ENCODE results near the gene TLK2.
"Not testable (repeated sequence)": the region's sequence is repeated elsewhere in the genome, so short reads cannot be mapped to it uniquely, and the experiment has no call there.

DNA sequence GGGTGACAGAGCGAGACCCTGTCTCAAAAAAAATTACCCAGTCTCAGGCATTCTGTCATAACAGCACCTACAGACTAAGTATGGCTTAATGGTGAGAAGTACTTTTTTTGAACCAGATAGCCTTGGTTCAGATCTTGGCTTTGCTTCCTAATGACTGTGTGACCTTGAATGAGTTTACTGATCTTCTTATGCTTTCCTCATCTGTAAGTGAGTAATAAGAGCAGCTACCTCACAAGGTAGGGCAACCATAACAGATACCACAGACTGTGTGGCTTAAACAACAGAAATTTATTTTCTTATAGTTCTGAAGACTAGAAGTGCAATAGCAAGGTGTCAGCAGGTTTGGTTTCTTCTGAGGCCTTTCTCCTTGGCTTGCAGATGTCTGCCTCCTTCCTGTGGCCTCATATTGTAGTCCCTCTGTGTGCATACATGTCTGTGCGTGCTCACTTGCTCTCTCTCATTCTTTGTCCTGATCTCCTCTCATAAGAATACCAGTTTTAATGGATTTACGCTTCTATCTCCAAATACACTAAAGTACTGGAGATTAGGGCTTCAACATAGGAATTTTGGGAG lies 31.7 kb downstream of the TLK2 start:
- TF ChIP-seq, protein P1, sequence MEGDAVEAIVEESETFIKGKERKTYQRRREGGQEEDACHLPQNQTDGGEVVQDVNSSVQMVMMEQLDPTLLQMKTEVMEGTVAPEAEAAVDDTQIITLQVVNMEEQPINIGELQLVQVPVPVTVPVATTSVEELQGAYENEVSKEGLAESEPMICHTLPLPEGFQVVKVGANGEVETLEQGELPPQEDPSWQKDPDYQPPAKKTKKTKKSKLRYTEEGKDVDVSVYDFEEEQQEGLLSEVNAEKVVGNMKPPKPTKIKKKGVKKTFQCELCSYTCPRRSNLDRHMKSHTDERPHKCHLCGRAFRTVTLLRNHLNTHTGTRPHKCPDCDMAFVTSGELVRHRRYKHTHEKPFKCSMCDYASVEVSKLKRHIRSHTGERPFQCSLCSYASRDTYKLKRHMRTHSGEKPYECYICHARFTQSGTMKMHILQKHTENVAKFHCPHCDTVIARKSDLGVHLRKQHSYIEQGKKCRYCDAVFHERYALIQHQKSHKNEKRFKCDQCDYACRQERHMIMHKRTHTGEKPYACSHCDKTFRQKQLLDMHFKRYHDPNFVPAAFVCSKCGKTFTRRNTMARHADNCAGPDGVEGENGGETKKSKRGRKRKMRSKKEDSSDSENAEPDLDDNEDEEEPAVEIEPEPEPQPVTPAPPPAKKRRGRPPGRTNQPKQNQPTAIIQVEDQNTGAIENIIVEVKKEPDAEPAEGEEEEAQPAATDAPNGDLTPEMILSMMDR (IDR thresholded peaks at IDR 0.05): not testable (repeated sequence)
- TF ChIP-seq POLR2A, POLR2AphosphoS5, EP300 (IDR thresholded peaks at IDR 0.05): not testable (repeated sequence)

Data from suprapubic skin (tissue), 4 donors.